ENCODE data around the gene PARP11. TPM values are rescaled to one million over a fixed set of nuclear protein-coding genes. Genes with fewer than 3 reads are reported as not detected.

PARP11 gene
- total RNA-seq, 2 experiments from 2014 or later = 3.8 to 15.7 TPM

DNA sequence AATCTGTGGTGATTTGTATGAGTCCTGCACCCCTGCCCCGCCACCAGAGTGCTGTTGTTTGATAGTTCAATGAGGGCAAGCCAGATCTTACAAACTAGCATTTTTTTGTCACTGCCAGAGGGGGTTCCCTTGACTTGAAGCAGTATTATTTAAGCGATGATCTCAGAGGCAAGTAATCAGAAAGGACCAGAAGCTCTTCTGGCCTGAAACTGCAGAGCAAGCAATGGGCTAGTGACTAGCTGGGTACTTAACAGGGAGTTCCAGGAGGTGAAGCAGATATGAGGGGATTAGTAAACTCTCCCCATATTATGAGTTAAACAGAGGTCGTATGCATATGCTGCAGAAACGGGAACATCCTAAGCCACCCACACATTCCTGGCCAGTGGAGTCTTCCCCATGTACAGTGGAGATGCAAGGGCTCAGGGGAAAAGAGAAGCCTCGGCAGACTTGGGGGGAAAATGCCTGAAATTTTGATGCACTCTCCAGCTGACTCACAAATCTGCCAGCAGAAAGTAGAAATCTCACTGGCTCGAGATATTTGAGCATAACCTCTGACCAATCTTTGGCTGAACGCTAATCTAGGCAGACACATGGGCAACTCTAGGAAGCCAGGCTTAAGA, 112.0 kb downstream of the PARP11 start:
- Histone ChIP-seq H3K9me2 (ENCODE audit: insufficient read depth, low read length) (no peaks in the 10 kb centered on the region), H3K4me1 (ENCODE audit: insufficient read depth, low read length, poor library complexity, severe bottlenecking) (no peaks in the 10 kb centered on the region), H3K79me2 (ENCODE audit: insufficient read depth, low read depth, low read length) (no peaks in the 10 kb centered on the region), H3K36me3 (ENCODE audit: insufficient read depth, low read length) (no peaks in the 10 kb centered on the region), H2AFZ (ENCODE audit: low read length) (no peak overlapping the region), H3K4me3 (ENCODE audit: low read depth, low read length, poor library complexity, severe bottlenecking) (no peak overlapping the region), H3K4me2 (ENCODE audit: low read length) (no peak overlapping the region), H3K27ac (ENCODE audit: low read depth, low read length, poor library complexity, severe bottlenecking) (no peak overlapping the region), H3K9me3 (ENCODE audit: low read length) (no peaks in the 10 kb centered on the region), H4K20me1 (ENCODE audit: insufficient read depth, low read length) (no peaks in the 10 kb centered on the region)
- DNase-seq (ENCODE audit: low spot score) = no peak
- TF ChIP-seq, protein P1, sequence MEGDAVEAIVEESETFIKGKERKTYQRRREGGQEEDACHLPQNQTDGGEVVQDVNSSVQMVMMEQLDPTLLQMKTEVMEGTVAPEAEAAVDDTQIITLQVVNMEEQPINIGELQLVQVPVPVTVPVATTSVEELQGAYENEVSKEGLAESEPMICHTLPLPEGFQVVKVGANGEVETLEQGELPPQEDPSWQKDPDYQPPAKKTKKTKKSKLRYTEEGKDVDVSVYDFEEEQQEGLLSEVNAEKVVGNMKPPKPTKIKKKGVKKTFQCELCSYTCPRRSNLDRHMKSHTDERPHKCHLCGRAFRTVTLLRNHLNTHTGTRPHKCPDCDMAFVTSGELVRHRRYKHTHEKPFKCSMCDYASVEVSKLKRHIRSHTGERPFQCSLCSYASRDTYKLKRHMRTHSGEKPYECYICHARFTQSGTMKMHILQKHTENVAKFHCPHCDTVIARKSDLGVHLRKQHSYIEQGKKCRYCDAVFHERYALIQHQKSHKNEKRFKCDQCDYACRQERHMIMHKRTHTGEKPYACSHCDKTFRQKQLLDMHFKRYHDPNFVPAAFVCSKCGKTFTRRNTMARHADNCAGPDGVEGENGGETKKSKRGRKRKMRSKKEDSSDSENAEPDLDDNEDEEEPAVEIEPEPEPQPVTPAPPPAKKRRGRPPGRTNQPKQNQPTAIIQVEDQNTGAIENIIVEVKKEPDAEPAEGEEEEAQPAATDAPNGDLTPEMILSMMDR (conservative IDR thresholded peaks at IDR 0.05; ENCODE audit: low read length) = no peak
- no peak for TF ChIP-seq EZH2phosphoT487 (IDR thresholded peaks at IDR 0.05; ENCODE audit: borderline replicate concordance, low read depth, low read length)
- intact Hi-C loops (cut with micrococcal nuclease; ENCODE audit: unreplicated experiment) = no loop called here
- BruUV-seq (replicated peaks) = no TSS peak
- POLR2A ChIA-PET = no interaction called here
- CTCF ChIA-PET (ENCODE audit: unreplicated experiment) = no interaction called here

DNA sequence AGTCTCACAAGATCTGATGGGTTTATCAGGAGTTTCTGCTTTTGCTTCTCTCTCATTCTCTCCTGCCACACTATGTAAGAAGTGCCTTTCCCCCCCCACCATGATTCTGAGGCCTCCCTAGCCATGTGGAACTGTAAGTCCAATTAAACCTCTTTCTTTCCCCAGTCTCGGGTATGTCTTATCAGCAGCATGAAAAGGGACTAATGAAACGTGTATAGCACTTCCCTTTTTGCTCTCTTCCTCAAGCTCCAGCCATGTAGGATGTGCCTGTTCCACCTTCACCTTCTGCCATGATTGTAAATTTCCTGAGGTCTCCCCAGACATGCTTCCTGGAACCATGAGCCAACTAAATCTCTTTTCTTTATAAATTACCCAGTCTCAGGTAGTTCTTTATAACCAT, 113.3 kb downstream of the PARP11 start:
- Histone ChIP-seq H3K27ac (ENCODE audit: low read depth, low read length, poor library complexity, severe bottlenecking) (no peak overlapping the region), H3K4me1 (ENCODE audit: insufficient read depth, low read length, poor library complexity, severe bottlenecking) (no peaks in the 10 kb centered on the region), H2AFZ (ENCODE audit: low read length) (no peak overlapping the region), H3K79me2 (ENCODE audit: insufficient read depth, low read depth, low read length) (no peaks in the 10 kb centered on the region), H3K4me3 (ENCODE audit: low read depth, low read length, poor library complexity, severe bottlenecking) (no peak overlapping the region), H3K4me2 (ENCODE audit: low read length) (no peak overlapping the region), H3K36me3 (ENCODE audit: insufficient read depth, low read length) (no peaks in the 10 kb centered on the region), H3K9me3 (ENCODE audit: low read length) (no peaks in the 10 kb centered on the region), H3K9me2 (ENCODE audit: insufficient read depth, low read length) (no peaks in the 10 kb centered on the region), H4K20me1 (ENCODE audit: insufficient read depth, low read length) (no peaks in the 10 kb centered on the region)
- CTCF ChIA-PET (ENCODE audit: unreplicated experiment) = no interaction called here
- no peak for DNase-seq (ENCODE audit: low spot score)
- intact Hi-C loops (cut with micrococcal nuclease; ENCODE audit: unreplicated experiment) = no loop called here
- BruUV-seq (replicated peaks) = no TSS peak
- POLR2A ChIA-PET = interaction anchor here (0.6 kb wide), 1 partner anchor 338 kb away, joined by 3 read pairs; no protein-coding TSS in a partner anchor
- TF ChIP-seq EZH2phosphoT487 (IDR thresholded peaks at IDR 0.05; ENCODE audit: borderline replicate concordance, low read depth, low read length) = no peak
- TF ChIP-seq, protein P1 (conservative IDR thresholded peaks at IDR 0.05; ENCODE audit: low read length) = no peak

Other genes starting within 250 kb of the PARP11 start
- gene CRACR2A, start 120.3 kb downstream of the PARP11 start, total RNA-seq (2014; rRNA removed; shearing (Covaris generic)) = 28.2 and 29.8 TPM in 2 replicates
- gene CRACR2A, start 120.3 kb downstream of the PARP11 start, total RNA-seq (2022) = 31.0 and 31.1 TPM in 2 replicates